Measurements from ENCODE around the gene CLDN1. TPM values are rescaled to one million over a fixed set of nuclear protein-coding genes. Genes with fewer than 3 reads are reported as not detected.
A peak's percentile ranks its signal among the peaks of the same experiment; 100 is the strongest.

The CLDN1 gene
- total RNA-seq, 1 donor from 2014 or later = 1.6 TPM

DNA sequence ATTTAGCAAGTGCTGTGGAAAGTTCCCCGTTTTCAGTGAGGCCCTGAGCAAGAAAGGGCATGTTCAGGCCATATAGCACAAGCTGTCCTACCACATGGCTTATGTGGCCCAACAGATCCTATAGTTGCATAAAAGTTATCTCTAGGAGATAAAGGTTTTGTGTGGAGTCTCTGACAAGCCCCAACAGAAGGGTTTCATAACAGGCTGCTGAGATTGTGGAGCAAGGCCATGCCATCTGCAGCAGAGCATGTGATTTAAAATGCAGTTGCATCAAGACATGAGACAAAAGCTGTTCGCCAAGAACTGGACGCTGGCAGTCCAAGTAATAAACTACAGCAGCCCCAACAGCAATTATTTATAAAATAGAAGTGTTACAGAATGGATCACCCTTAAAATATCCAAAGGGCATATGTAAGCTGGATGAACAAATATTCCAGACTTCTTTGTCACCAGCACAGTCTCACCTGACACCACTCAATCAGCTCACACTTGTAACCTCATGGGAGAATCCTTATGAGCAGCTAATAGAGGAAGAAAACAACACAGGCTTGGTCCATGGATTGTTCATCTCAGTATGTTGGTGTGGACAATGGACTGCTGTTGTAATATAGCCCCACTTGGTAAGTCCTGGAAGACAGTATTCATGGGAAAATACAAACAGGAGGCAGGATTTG is 14.4 kb upstream of the CLDN1 start:
- H3K9me3 ChIP-seq (ENCODE audit: control insufficient read depth in 3 of 3, low read length in 3 of 3) = no peaks in the 10 kb centered on the region

DNA sequence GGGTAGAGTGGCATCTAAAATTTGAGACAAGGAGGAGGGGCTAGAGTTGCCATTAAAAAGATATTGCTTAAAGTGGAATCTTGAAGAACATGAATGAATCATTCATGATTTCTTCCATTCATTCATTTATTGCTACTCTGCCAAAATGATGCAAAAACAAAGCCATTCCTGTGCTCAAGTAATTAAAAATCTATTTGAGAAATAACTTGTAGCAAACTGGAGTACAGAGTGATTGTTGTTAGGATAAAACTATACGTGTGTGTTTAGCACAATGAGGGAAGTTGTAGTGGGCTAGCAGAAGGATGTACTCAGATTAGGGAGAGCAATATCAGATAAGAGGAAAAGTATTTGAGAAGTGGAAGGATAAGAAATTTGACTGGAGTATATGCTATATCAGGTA is 11.7 kb upstream of the CLDN1 start:
- no peaks in the 10 kb centered on the region for H3K27me3 ChIP-seq (ENCODE audit: control insufficient read depth in 3 of 3, insufficient read depth in 3 of 3, low read length in 3 of 3)
- H3K27ac ChIP-seq (ENCODE audit: low read depth, low read length) = no peak overlapping the region
- H3K4me3 ChIP-seq (ENCODE audit: low read length in 3 of 3) = no peak overlapping the region
- no peak overlapping the region for H3K9ac ChIP-seq (ENCODE audit: low read depth in 1 of 3, low read length in 3 of 3)
- H3K9me3 ChIP-seq (ENCODE audit: control insufficient read depth in 3 of 3, low read length in 3 of 3) = no peaks in the 10 kb centered on the region
- no peaks in the 10 kb centered on the region for H3K4me1 ChIP-seq (ENCODE audit: control insufficient read depth in 3 of 3, insufficient read depth in 3 of 3, low read length in 3 of 3)
- H3K36me3 ChIP-seq (ENCODE audit: control insufficient read depth in 3 of 3, insufficient read depth in 3 of 3, low read length in 3 of 3) = no peaks in the 10 kb centered on the region

More for the DNA sequence above, 14.4 kb upstream of the CLDN1 start:
- no peaks in the 10 kb centered on the region for H3K36me3 ChIP-seq (ENCODE audit: control insufficient read depth in 3 of 3, insufficient read depth in 3 of 3, low read length in 3 of 3)
- no peak overlapping the region for H3K9ac ChIP-seq (ENCODE audit: low read depth in 1 of 3, low read length in 3 of 3)
- H3K4me1 ChIP-seq (ENCODE audit: control insufficient read depth in 3 of 3, insufficient read depth in 3 of 3, low read length in 3 of 3) = no peaks in the 10 kb centered on the region
- H3K4me3 ChIP-seq (ENCODE audit: low read length in 3 of 3) = no peak overlapping the region
- H3K27ac ChIP-seq (ENCODE audit: low read depth, low read length) = no peak overlapping the region
- no peaks in the 10 kb centered on the region for H3K27me3 ChIP-seq (ENCODE audit: control insufficient read depth in 3 of 3, insufficient read depth in 3 of 3, low read length in 3 of 3)

DNA sequence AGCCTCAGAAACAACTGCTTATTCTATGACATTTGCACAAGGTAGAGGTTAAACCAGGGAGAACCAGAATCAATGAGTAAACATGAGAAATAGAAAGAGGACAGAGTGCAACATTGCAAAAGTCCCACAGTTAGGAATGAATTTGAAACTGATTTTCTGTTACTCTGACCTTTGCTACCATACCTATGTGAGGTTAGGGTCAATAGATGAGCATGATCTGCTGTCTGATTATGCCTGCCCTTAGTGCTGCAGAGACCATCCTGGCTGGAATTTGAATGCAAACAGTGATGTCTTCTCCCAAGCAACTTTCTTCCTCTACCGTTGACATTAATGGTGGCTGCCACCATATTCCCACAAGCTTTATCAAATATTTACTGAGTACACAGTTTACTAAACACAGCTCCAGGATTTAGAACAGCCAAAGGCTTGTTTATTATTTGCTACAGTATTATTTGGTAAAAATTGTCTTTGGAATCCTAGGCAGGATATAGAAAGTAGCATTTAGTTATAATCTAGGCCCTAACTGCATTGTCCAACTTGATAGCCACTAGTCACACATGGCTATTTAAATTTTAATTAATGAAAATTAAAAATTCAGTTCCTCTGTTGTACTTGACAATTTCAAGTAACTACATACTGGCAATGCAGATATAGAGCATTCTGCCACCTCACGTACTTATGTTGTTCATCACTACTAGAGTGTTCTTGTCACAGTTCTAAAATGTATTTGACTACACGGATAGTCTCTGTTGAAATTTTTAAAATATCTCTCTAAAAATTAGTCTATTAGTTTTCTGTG is 8.9 kb upstream of the CLDN1 start:
- no peak overlapping the region for H3K27ac ChIP-seq (ENCODE audit: low read depth, low read length)
- no peak overlapping the region for H3K4me3 ChIP-seq (ENCODE audit: low read length in 3 of 3)
- no peaks in the 10 kb centered on the region for H3K36me3 ChIP-seq (ENCODE audit: control insufficient read depth in 3 of 3, insufficient read depth in 3 of 3, low read length in 3 of 3)
- H3K9me3 ChIP-seq (ENCODE audit: control insufficient read depth in 3 of 3, low read length in 3 of 3) = no peaks in the 10 kb centered on the region
- H3K27me3 ChIP-seq (ENCODE audit: control insufficient read depth in 3 of 3, insufficient read depth in 3 of 3, low read length in 3 of 3) = no peaks in the 10 kb centered on the region
- H3K9ac ChIP-seq (ENCODE audit: low read depth in 1 of 3, low read length in 3 of 3) = no peak overlapping the region
- H3K4me1 ChIP-seq (ENCODE audit: control insufficient read depth in 3 of 3, insufficient read depth in 3 of 3, low read length in 3 of 3) = no peaks in the 10 kb centered on the region

DNA sequence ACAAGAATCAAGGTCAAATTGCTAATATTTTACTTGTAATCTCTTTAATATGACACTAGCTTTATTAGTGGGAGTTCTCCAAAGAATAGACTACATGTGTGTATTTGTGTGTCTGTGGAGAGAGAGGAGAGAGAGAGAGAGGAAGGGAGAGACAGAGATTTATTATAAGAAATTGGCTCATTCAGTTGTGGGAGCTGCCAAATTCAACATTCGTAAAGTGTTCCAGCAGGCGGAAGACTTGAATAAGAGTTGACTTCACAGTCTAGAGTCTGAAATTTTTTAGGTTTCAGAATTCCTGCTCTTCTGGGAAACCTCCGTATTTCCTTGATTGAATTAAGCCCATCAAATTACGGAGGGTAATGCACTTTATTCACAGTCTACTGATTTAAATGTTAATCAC is 4.7 kb upstream of the CLDN1 start:
- H3K27ac ChIP-seq (ENCODE audit: low read depth, low read length) = no peak overlapping the region
- H3K9ac ChIP-seq (ENCODE audit: low read depth in 1 of 3, low read length in 3 of 3) = no peak overlapping the region
- H3K27me3 ChIP-seq (ENCODE audit: control insufficient read depth in 3 of 3, insufficient read depth in 3 of 3, low read length in 3 of 3) = peaks cover under 1 to 7% (median 4%) of the 10 kb centered on the region in 3 donors
- no peaks in the 10 kb centered on the region for H3K9me3 ChIP-seq (ENCODE audit: control insufficient read depth in 3 of 3, low read length in 3 of 3)
- no peak overlapping the region for H3K4me3 ChIP-seq (ENCODE audit: low read length in 3 of 3)
- no peaks in the 10 kb centered on the region for H3K36me3 ChIP-seq (ENCODE audit: control insufficient read depth in 3 of 3, insufficient read depth in 3 of 3, low read length in 3 of 3)
- peaks cover 3 to 7% (median 5%) of the 10 kb centered on the region in 3 donors for H3K4me1 ChIP-seq (ENCODE audit: control insufficient read depth in 3 of 3, insufficient read depth in 3 of 3, low read length in 3 of 3)

DNA sequence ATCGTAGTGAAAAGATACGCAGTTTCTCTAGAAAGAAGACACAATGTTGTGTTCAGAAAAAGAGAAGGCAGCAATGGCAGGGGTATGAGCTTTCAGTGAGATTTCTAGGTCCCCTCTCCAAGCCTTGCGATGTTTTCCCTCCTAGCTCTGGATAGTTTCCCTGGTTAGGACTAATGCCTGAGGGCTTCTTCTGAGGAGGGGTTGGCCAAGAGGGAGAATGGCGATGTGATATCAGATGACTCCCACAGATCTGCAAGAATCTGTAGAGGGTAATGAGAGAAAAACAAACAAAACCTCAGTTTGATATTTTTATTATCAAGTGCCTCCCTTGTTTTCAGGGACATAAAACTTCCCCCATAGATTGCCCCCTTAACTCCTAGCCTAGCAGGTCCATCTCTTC is 4.1 kb upstream of the CLDN1 start:
- H3K9me3 ChIP-seq (ENCODE audit: control insufficient read depth in 3 of 3, low read length in 3 of 3) = no peaks in the 10 kb centered on the region

DNA sequence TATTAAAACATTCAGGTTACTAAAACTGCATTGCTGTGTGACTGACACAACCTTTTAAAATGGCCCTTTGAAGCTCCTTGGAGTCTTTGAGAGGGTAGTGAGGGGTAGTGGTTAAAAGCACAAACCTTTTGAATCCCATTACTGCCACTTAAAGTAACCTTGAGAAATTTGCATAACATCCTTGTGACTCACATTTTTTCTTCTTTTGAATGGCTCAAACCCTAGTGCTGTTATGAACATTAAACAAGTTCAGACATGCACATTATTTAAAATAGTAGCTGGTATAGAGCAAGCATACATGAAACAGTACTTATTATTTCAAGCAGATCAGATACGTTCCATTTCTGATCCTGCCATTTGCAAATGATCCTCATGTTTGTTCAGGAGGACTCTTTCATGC is 3.7 kb upstream of the CLDN1 start:
- H3K9me3 ChIP-seq (ENCODE audit: control insufficient read depth in 3 of 3, low read length in 3 of 3) = no peaks in the 10 kb centered on the region
- H3K27ac ChIP-seq (ENCODE audit: low read depth, low read length) = no peak overlapping the region
- no peak overlapping the region for H3K9ac ChIP-seq (ENCODE audit: low read depth in 1 of 3, low read length in 3 of 3)
- no peaks in the 10 kb centered on the region for H3K36me3 ChIP-seq (ENCODE audit: control insufficient read depth in 3 of 3, insufficient read depth in 3 of 3, low read length in 3 of 3)
- H3K4me3 ChIP-seq (ENCODE audit: low read length in 3 of 3) = no peak overlapping the region
- H3K4me1 ChIP-seq (ENCODE audit: control insufficient read depth in 3 of 3, insufficient read depth in 3 of 3, low read length in 3 of 3) = peaks cover 7 to 11% (median 7%) of the 10 kb centered on the region in 3 donors
- H3K27me3 ChIP-seq (ENCODE audit: control insufficient read depth in 3 of 3, insufficient read depth in 3 of 3, low read length in 3 of 3) = peaks cover 4 to 11% (median 9%) of the 10 kb centered on the region in 3 donors

More for the DNA sequence above, 4.1 kb upstream of the CLDN1 start:
- Histone ChIP-seq H3K4me1 (ENCODE audit: control insufficient read depth in 3 of 3, insufficient read depth in 3 of 3, low read length in 3 of 3) (peaks cover 7 to 11% (median 7%) of the 10 kb centered on the region in 3 donors), H3K36me3 (ENCODE audit: control insufficient read depth in 3 of 3, insufficient read depth in 3 of 3, low read length in 3 of 3) (no peaks in the 10 kb centered on the region), H3K27me3 (ENCODE audit: control insufficient read depth in 3 of 3, insufficient read depth in 3 of 3, low read length in 3 of 3) (peaks cover 4 to 11% (median 9%) of the 10 kb centered on the region in 3 donors), H3K27ac (ENCODE audit: low read depth, low read length) (no peak overlapping the region), H3K9ac (ENCODE audit: low read depth in 1 of 3, low read length in 3 of 3) (no peak overlapping the region), H3K4me3 (ENCODE audit: low read length in 3 of 3) (no peak overlapping the region)

DNA sequence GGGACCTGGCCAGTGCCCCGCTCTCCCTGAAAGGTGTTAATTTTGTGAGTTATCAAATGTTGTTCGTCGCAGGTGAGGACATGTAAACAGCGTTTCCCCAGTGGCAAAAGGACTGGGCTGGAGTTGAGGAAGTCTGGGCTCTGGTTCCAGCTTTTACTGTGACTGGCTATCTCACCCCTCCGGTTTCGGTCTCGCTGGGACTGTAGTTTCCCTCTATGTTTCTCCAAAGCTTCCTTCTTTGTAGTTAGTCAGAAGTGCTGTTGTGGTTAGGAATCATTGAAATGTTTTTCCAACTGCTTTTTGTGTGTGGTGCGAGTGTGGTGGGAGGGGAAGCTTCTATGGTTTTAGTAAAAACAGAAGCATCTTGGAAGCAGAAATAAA is 990 bp upstream of the CLDN1 start:
- H3K9me3 ChIP-seq (ENCODE audit: control insufficient read depth in 3 of 3, low read length in 3 of 3) = no peaks in the 10 kb centered on the region
- H3K36me3 ChIP-seq (ENCODE audit: control insufficient read depth in 3 of 3, insufficient read depth in 3 of 3, low read length in 3 of 3) = no peaks in the 10 kb centered on the region
- H3K4me1 ChIP-seq (ENCODE audit: control insufficient read depth in 3 of 3, insufficient read depth in 3 of 3, low read length in 3 of 3) = peaks cover 7 to 11% (median 7%) of the 10 kb centered on the region in 3 donors
- peak overlapping the region in 1 of 3 donors; percentile 28 for H3K4me3 ChIP-seq (ENCODE audit: low read length in 3 of 3)
- no peak overlapping the region for H3K9ac ChIP-seq (ENCODE audit: low read depth in 1 of 3, low read length in 3 of 3)
- H3K27me3 ChIP-seq (ENCODE audit: control insufficient read depth in 3 of 3, insufficient read depth in 3 of 3, low read length in 3 of 3) = peaks cover 4 to 11% (median 9%) of the 10 kb centered on the region in 3 donors
- H3K27ac ChIP-seq (ENCODE audit: low read depth, low read length) = no peak overlapping the region

DNA sequence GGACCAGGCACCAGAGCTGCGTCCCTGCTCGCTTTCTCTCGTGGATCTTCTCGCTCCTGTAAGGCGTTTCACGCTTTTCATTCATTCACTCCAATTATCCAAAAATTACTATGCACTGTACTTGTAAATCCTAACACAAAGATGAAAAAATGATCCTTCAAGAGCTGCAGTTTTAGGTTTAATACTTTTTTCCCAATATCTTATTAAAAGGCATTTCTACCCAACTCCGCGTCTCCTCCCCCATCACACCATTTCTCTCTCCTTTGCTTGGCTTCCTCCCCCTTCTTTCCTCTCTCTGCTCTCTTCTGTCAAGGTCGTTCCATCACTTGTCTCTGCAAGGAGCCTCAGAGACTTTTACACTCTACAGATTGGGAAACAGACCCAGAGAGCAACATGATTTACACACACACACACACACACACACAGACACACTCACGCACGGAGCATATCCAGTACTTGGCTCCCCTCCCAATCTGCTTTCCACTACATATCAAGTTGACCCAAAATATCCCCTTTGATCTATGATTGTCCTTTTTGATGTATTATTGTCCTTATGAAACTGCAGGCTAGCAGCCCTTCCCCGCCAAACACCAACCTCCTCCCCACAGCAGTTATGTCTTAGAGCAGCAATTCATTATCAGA is 479 bp upstream of the CLDN1 start:
- Histone ChIP-seq H3K9ac (ENCODE audit: low read depth in 1 of 3, low read length in 3 of 3) (peak overlapping the region in 1 of 3 donors; percentile 54), H3K27ac (ENCODE audit: low read depth, low read length) (no peak overlapping the region), H3K9me3 (ENCODE audit: control insufficient read depth in 3 of 3, low read length in 3 of 3) (no peaks in the 10 kb centered on the region), H3K27me3 (ENCODE audit: control insufficient read depth in 3 of 3, insufficient read depth in 3 of 3, low read length in 3 of 3) (peaks cover 4 to 11% (median 9%) of the 10 kb centered on the region in 3 donors), H3K4me1 (ENCODE audit: control insufficient read depth in 3 of 3, insufficient read depth in 3 of 3, low read length in 3 of 3) (peaks cover 7 to 11% (median 7%) of the 10 kb centered on the region in 3 donors), H3K4me3 (ENCODE audit: low read length in 3 of 3) (peak overlapping the region; percentile 28 to 72 (median 66)), H3K36me3 (ENCODE audit: control insufficient read depth in 3 of 3, insufficient read depth in 3 of 3, low read length in 3 of 3) (no peaks in the 10 kb centered on the region)

DNA sequence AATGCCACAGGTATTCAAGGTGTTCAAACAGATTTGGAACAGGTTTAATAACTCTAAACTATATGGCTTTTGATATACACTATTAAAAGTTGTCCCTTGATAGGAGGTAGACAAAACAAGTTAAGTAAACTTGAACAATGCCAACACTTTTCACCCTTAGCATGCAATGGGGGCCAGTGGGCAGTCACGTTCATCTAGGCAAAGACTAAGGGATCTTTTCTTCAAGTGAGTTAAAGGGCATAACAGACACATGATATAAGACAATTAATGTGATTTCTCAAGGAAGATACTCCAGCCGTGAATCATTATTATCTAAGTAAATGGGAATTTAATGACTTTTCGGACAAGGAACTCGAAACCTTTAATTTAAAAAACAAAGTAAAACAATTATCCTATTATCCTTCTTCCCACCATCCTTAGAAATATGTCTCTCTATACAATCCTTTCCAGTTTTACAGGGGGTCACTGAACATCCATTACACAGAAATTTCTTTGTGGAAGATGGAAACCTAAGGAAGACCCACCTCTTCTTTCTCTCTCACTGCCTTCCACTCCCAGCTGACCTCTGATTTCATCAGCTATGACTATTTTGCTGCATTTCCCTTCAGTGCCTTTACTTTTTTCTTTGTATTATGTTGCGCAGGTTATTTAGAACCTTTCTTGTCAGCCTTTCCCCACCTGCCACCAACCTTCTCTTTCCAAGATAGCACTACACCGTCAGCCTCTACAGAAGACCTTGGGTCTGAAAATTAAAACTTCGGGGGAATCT is 1.5 kb downstream of the CLDN1 start:
- no peak overlapping the region for H3K4me3 ChIP-seq (ENCODE audit: low read length in 3 of 3)
- H3K27ac ChIP-seq (ENCODE audit: low read depth, low read length) = no peak overlapping the region
- no peaks in the 10 kb centered on the region for H3K9me3 ChIP-seq (ENCODE audit: control insufficient read depth in 3 of 3, low read length in 3 of 3)

More for the DNA sequence above, 1.5 kb downstream of the CLDN1 start:
- Histone ChIP-seq H3K36me3 (ENCODE audit: control insufficient read depth in 3 of 3, insufficient read depth in 3 of 3, low read length in 3 of 3) (no peaks in the 10 kb centered on the region), H3K9ac (ENCODE audit: low read depth in 1 of 3, low read length in 3 of 3) (no peak overlapping the region), H3K4me1 (ENCODE audit: control insufficient read depth in 3 of 3, insufficient read depth in 3 of 3, low read length in 3 of 3) (peaks cover 7 to 11% (median 7%) of the 10 kb centered on the region in 3 donors), H3K27me3 (ENCODE audit: control insufficient read depth in 3 of 3, insufficient read depth in 3 of 3, low read length in 3 of 3) (peaks cover 4 to 11% (median 9%) of the 10 kb centered on the region in 3 donors)

All from skeletal muscle tissue (tissue), 4 donors.